ENCODE data around the gene IQCH. TPM values are rescaled to one million over a fixed set of nuclear protein-coding genes. Genes with fewer than 3 reads are reported as not detected.

The IQCH gene
- total RNA-seq, 2 donors from 2014 or later = 5.8 to 9.5 TPM

GRCh38 chr15:67523330-67523729 is 268.7 kb downstream of the IQCH start:
- peaks cover 4% of the 10 kb centered on the region for H3K4me1 ChIP-seq (replicated peaks)
- WGBS = 73% methylated on average over 1 of the region's 1 CpG
- intact Hi-C loops (cut with DNase I) = loop anchor here (5.0 kb wide), 1 partner anchor 314 kb away; no protein-coding TSS in a partner anchor
- no peaks in the 10 kb centered on the region for H3K9me3 ChIP-seq
- no peak overlapping the region for H3K27ac ChIP-seq
- DNase-seq (ENCODE audit: low spot score) = no peak
- no peaks in the 10 kb centered on the region for H3K27me3 ChIP-seq (replicated peaks; ENCODE audit: insufficient read depth)
- no peak overlapping the region for H3K4me3 ChIP-seq
- no peaks in the 10 kb centered on the region for H3K36me3 ChIP-seq
- TF ChIP-seq POLR2AphosphoS5 (IDR thresholded peaks at IDR 0.05) (no peak), POLR2A (IDR thresholded peaks at IDR 0.05) (no peak), CTCF (IDR thresholded peaks at IDR 0.05) (no peak)

GRCh38 chr15:67524235-67524634 is 269.6 kb downstream of the IQCH start:
- no peak overlapping the region for H3K4me3 ChIP-seq
- H3K4me1 ChIP-seq (replicated peaks) = peaks cover 4% of the 10 kb centered on the region
- no peaks in the 10 kb centered on the region for H3K27me3 ChIP-seq (replicated peaks; ENCODE audit: insufficient read depth)
- H3K27ac ChIP-seq = no peak overlapping the region
- no peaks in the 10 kb centered on the region for H3K9me3 ChIP-seq
- TF ChIP-seq POLR2AphosphoS5 (IDR thresholded peaks at IDR 0.05) (no peak), POLR2A (IDR thresholded peaks at IDR 0.05) (no peak), CTCF (IDR thresholded peaks at IDR 0.05) (no peak)
- intact Hi-C loops (cut with DNase I) = loop anchor here (5.0 kb wide), 1 partner anchor 313 kb away; no protein-coding TSS in a partner anchor
- no peaks in the 10 kb centered on the region for H3K36me3 ChIP-seq
- no peak for DNase-seq (ENCODE audit: low spot score)

DNA sequence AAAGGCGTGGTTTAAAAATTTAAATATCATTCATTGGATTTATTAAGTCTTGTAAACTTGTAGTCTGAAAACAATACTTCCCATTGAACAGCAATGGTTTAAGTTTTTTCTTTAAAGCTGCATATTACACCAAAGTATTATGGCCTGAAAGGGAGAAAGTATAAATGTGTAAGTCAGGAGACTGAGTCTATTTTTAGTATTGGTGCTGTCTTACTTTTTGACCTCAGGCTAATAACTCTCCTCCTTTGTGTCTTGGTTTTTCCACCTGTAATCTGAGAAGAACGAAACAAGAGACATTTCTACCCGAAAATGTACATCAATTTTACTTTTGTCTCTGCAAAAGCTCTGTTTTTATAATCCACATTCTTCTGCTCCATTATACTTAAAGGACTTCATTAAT is 273.9 kb downstream of the IQCH start:
- WGBS = 88% methylated on average over 3 of the region's 3 CpGs
- intact Hi-C loops (cut with DNase I) = no loop called here
- no peaks in the 10 kb centered on the region for H3K36me3 ChIP-seq

GRCh38 chr15:67531379-67531914 is 276.9 kb downstream of the IQCH start:
- Histone ChIP-seq H3K27me3 (replicated peaks; ENCODE audit: insufficient read depth) (no peaks in the 10 kb centered on the region), H3K36me3 (no peaks in the 10 kb centered on the region), H3K27ac (no peak overlapping the region), H3K4me3 (no peak overlapping the region), H3K4me1 (replicated peaks) (no peaks in the 10 kb centered on the region), H3K9me3 (no peaks in the 10 kb centered on the region)
- TF ChIP-seq POLR2A (IDR thresholded peaks at IDR 0.05) = no peak
- no peak for TF ChIP-seq CTCF (IDR thresholded peaks at IDR 0.05)
- TF ChIP-seq POLR2AphosphoS5 (IDR thresholded peaks at IDR 0.05) = no peak
- WGBS = 81% methylated on average over 3 of the region's 3 CpGs
- DNase-seq (ENCODE audit: low spot score) = no peak
- intact Hi-C loops (cut with DNase I) = no loop called here

More for the DNA sequence above, 273.9 kb downstream of the IQCH start:
- DNase-seq (ENCODE audit: low spot score) = no peak
- Histone ChIP-seq H3K27me3 (replicated peaks; ENCODE audit: insufficient read depth) (no peaks in the 10 kb centered on the region), H3K4me3 (no peak overlapping the region), H3K27ac (no peak overlapping the region), H3K9me3 (no peaks in the 10 kb centered on the region), H3K4me1 (replicated peaks) (no peaks in the 10 kb centered on the region)
- no peak for TF ChIP-seq CTCF (IDR thresholded peaks at IDR 0.05)
- no peak for TF ChIP-seq POLR2A (IDR thresholded peaks at IDR 0.05)
- no peak for TF ChIP-seq POLR2AphosphoS5 (IDR thresholded peaks at IDR 0.05)

DNA sequence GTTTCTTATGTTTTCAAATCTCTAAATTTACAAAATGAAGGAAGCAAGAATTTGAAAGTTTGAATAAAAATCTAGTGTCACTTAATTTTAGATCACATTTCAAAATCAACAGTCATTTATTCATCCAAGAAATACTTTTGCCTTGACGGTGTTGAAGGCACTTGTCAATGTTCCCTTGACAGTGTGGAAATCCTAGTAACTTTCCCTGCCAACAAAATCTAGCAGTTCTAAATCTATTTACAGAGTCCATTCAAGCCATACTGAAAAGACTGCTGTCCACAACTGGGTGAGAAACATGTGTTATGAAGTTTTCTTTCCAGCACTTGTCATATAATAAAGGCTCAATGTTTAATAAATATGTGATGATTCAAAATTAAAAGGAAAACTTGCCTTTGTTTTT is 279.3 kb downstream of the IQCH start:
- no peak overlapping the region for H3K4me3 ChIP-seq
- no peaks in the 10 kb centered on the region for H3K36me3 ChIP-seq
- no peaks in the 10 kb centered on the region for H3K4me1 ChIP-seq (replicated peaks)
- TF ChIP-seq POLR2A (IDR thresholded peaks at IDR 0.05) (no peak), POLR2AphosphoS5 (IDR thresholded peaks at IDR 0.05) (no peak), CTCF (IDR thresholded peaks at IDR 0.05) (no peak)
- no peak overlapping the region for H3K27ac ChIP-seq
- intact Hi-C loops (cut with DNase I) = no loop called here
- 66% methylated on average over 1 of the region's 1 CpG for WGBS
- H3K27me3 ChIP-seq (replicated peaks; ENCODE audit: insufficient read depth) = no peaks in the 10 kb centered on the region
- no peaks in the 10 kb centered on the region for H3K9me3 ChIP-seq
- no peak for DNase-seq (ENCODE audit: low spot score)
